Keratinocyte (primary cell): Measurements from ENCODE around the gene PSMB1. TPM values are rescaled to one million over a fixed set of nuclear protein-coding genes. Genes with fewer than 3 reads are reported as not detected.

Source experiments
- DNase-seq: peaks from one replicate; pipeline ENCODE4 v3.0.0-alpha.2; 2011; ENCODE audit warnings: low read depth, missing footprints, low spot score
- FAIRE-seq: peaks from 2 replicates; lab custom pipeline; 2011; peaks lifted over from hg19 to GRCh38; lab: Jason Lieb, UNC
- H2AFZ ChIP-seq: 2 replicates; pipeline ENCODE4 v1.6.0; 2012; ENCODE audit warnings: low read length, control low read depth, inconsistent platforms; ENCODE audit not compliant: control insufficient read depth
- H3K27ac ChIP-seq: 2 replicates; pipeline ENCODE4 v1.5.1; 2011; ENCODE audit warnings: low read length; ENCODE audit not compliant: control insufficient read depth, insufficient read depth
- H3K27me3 ChIP-seq: 3 replicates; pipeline ENCODE4 v1.6.0; 2011; ENCODE audit warnings: low read length; ENCODE audit not compliant: control insufficient read depth, insufficient read depth; ENCODE audit errors: extremely low read depth
- H3K36me3 ChIP-seq, 2 experiments: 2 replicates in 1 of 2; 3 replicates in 1 of 2; pipeline ENCODE4 v1.5.1; 2011; ENCODE audit warnings: low read length in 2 of 2, mild to moderate bottlenecking in 1 of 2; ENCODE audit not compliant: control insufficient read depth in 2 of 2, insufficient read depth in 2 of 2; ENCODE audit errors: extremely low read depth in 1 of 2
- H3K4me1 ChIP-seq: 3 replicates; pipeline ENCODE4 v1.5.1; 2011; ENCODE audit warnings: low read length; ENCODE audit not compliant: control insufficient read depth, insufficient read depth; ENCODE audit errors: extremely low read depth
- H3K4me2 ChIP-seq: 3 replicates; pipeline ENCODE4 v1.6.0; 2011; ENCODE audit warnings: low read depth, low read length; ENCODE audit not compliant: control insufficient read depth, insufficient read depth; ENCODE audit errors: extremely low read depth
- H3K4me3 ChIP-seq, 3 experiments: fragments of 200-600 bp in 1 of 3; sonication (generic) in 1 of 3; 2 replicates in 2 of 3; 3 replicates in 1 of 3; pipeline ENCODE4 v1.5.1; 2011 to 2016; ENCODE audit warnings: low read length in 3 of 3, mild to moderate bottlenecking in 3 of 3, control low read depth in 2 of 3, inconsistent platforms in 1 of 3, low read depth in 1 of 3, mixed read lengths in 1 of 3, mixed run types in 1 of 3, moderate library complexity in 1 of 3; ENCODE audit not compliant: control insufficient read depth in 2 of 3, insufficient read depth in 2 of 3; ENCODE audit errors: extremely low read depth in 1 of 3
- H3K79me2 ChIP-seq: 2 replicates; pipeline ENCODE4 v1.6.0; 2012; ENCODE audit warnings: low read length; ENCODE audit not compliant: control insufficient read depth, insufficient read depth
- H3K9ac ChIP-seq: 3 replicates; pipeline ENCODE4 v1.6.0; 2011; ENCODE audit warnings: low read length; ENCODE audit not compliant: control insufficient read depth, insufficient read depth; ENCODE audit errors: extremely low read depth
- H3K9me1 ChIP-seq: 3 replicates; pipeline ENCODE4 v1.6.0; 2011; ENCODE audit warnings: low read length; ENCODE audit not compliant: control insufficient read depth, insufficient read depth; ENCODE audit errors: extremely low read depth
- H3K9me3 ChIP-seq: 2 replicates; pipeline ENCODE4 v1.5.1; 2012; ENCODE audit warnings: low read depth, low read length; ENCODE audit not compliant: control insufficient read depth
- H4K20me1 ChIP-seq: 3 replicates; pipeline ENCODE4 v1.6.0; 2011; ENCODE audit warnings: low read length; ENCODE audit not compliant: control insufficient read depth, insufficient read depth; ENCODE audit errors: extremely low read depth
- CTCF ChIP-seq, 3 experiments: IDR thresholded peaks in 1 of 3; conservative IDR thresholded peaks in 1 of 3; optimal IDR thresholded peaks in 1 of 3; 2 replicates in 2 of 3; 3 replicates in 1 of 3; pipeline versions ENCODE3 to v1.5.1; 2011; ENCODE audit warnings: low read length in 3 of 3, mild to moderate bottlenecking in 3 of 3, moderate library complexity in 2 of 3, control low read depth in 1 of 3, inconsistent platforms in 1 of 3; ENCODE audit not compliant: insufficient read depth in 2 of 3; ENCODE audit errors: extremely low read depth in 1 of 3
- EZH2 ChIP-seq: IDR thresholded peaks from one replicate; pipeline ENCODE4 v1.6.1; 2012; ENCODE audit warnings: inconsistent platforms, mild to moderate bottlenecking, low read length, moderate library complexity
- dilution Hi-C: fragments of 300-500 bp; cut with MboI; formaldehyde crosslinking; loops from one replicate; pipeline ENCODE4 v1.7.0; 2020; ENCODE audit warnings: low sequenced_read_pairs; ENCODE audit not compliant: extremely low pct_ligation_motif_present
- polyA plus RNA-seq, 5 experiments: library from polyadenylated mRNA; depleted of rRNA in 3 of 5; stranded (reverse) in 3 of 5; stranded (forward) in 1 of 5; unstranded in 1 of 5; fragments of >200 nt; gene quantifications; 1 replicate in 1 of 5; 2 replicates in 3 of 5; 3 replicates in 1 of 5; pipeline versions ENCODE4 v1.2.1 to v1.2.3, GENCODE V29; 2011 to 2012; ENCODE audit warnings: missing spikeins in 2 of 5, low read depth in 1 of 5, low replicate concordance in 1 of 5

The PSMB1 gene
- polyA plus RNA-seq, 1 donor (not counting 4 experiments of a cell fraction or from before 2014, with no cell fraction given), result 430 TPM

GRCh38 chr6:170493354-170493753 is 59.8 kb downstream of the PSMB1 start:
- no peak overlapping the region for H3K4me2 ChIP-seq
- H3K9ac ChIP-seq, result no peak overlapping the region
- dilution Hi-C loops, result no loop called here
- no peak overlapping the region for H2AFZ ChIP-seq
- H4K20me1 ChIP-seq, result no peaks in the 10 kb centered on the region
- H3K9me3 ChIP-seq, result no peaks in the 10 kb centered on the region
- TF ChIP-seq CTCF (optimal IDR thresholded peaks at IDR 0.05 in 1 of 3, IDR thresholded peaks at IDR 0.05 in 1 of 3, conservative IDR thresholded peaks at IDR 0.05 in 1 of 3; ENCODE audit: extremely low read depth in 1 of 3, insufficient read depth in 2 of 3, low read length in 3 of 3), result no peak
- TF ChIP-seq EZH2, result no peak
- no peak overlapping the region for H3K4me3 ChIP-seq
- FAIRE-seq (no peak), DNase-seq (no peak)
- no peaks in the 10 kb centered on the region for H3K27me3 ChIP-seq
- no peaks in the 10 kb centered on the region for H3K4me1 ChIP-seq
- H3K9me1 ChIP-seq, result no peaks in the 10 kb centered on the region
- no peaks in the 10 kb centered on the region for H3K36me3 ChIP-seq
- no peaks in the 10 kb centered on the region for H3K79me2 ChIP-seq
- H3K27ac ChIP-seq, result no peak overlapping the region

- DNase-seq (no peak), FAIRE-seq (no peak)
- Histone ChIP-seq H3K27me3 (no peaks in the 10 kb centered on the region), H2AFZ (no peak overlapping the region), H3K79me2 (no peaks in the 10 kb centered on the region), H3K4me1 (no peaks in the 10 kb centered on the region), H3K36me3 (no peaks in the 10 kb centered on the region), H3K9me1 (no peaks in the 10 kb centered on the region), H4K20me1 (no peaks in the 10 kb centered on the region), H3K4me2 (no peak overlapping the region), H3K9ac (no peak overlapping the region), H3K9me3 (no peaks in the 10 kb centered on the region), H3K27ac (no peak overlapping the region), H3K4me3 (no peak overlapping the region)
- no peak for TF ChIP-seq EZH2
- no peak for TF ChIP-seq CTCF (optimal IDR thresholded peaks at IDR 0.05 in 1 of 3, IDR thresholded peaks at IDR 0.05 in 1 of 3, conservative IDR thresholded peaks at IDR 0.05 in 1 of 3; ENCODE audit: extremely low read depth in 1 of 3, insufficient read depth in 2 of 3, low read length in 3 of 3)
- dilution Hi-C loops, result no loop called here
These were observed 62.8 kb downstream of the PSMB1 start for GRCh38 chr6:170490259-170490658.
